CD4-positive, alpha-beta T cell treated with Interleukin-21 for 1 hour (primary cell): ENCODE results near the gene SHLD1.
A peak's percentile ranks its signal among the peaks of the same experiment; 100 is the strongest.

Experiments used
- DNase-seq: peaks from one replicate; pipeline ENCODE4 v3.0.0-alpha.2; 2020

The SHLD1 gene

GRCh38 chr20:5821627-5822215 lies 71.5 kb downstream of the SHLD1 start:
- DNase-seq: no peak

- no peak for DNase-seq
Measured at GRCh38 chr20:5822569-5822968, 72.4 kb downstream of the SHLD1 start.

GRCh38 chr20:5825130-5825719 lies 75.0 kb downstream of the SHLD1 start:
- DNase-seq: no peak

GRCh38 chr20:5827098-5827853 lies 77.1 kb downstream of the SHLD1 start:
- no peak for DNase-seq

GRCh38 chr20:5827861-5828260 lies 77.7 kb downstream of the SHLD1 start:
- no peak for DNase-seq

- DNase-seq: no peak
Measured at GRCh38 chr20:5829241-5829809, 79.1 kb downstream of the SHLD1 start.

- no peak for DNase-seq
Measured at GRCh38 chr20:5831539-5832237, 81.5 kb downstream of the SHLD1 start.

- no peak for DNase-seq
Measured at GRCh38 chr20:5833309-5833941, 83.2 kb downstream of the SHLD1 start.

GRCh38 chr20:5834436-5835005 lies 84.3 kb downstream of the SHLD1 start:
- DNase-seq: no peak

- peak; percentile 52 for DNase-seq
Measured at GRCh38 chr20:5835321-5835821, 85.2 kb downstream of the SHLD1 start.

GRCh38 chr20:5835871-5836270 lies 85.7 kb downstream of the SHLD1 start:
- DNase-seq: peak; percentile 80

GRCh38 chr20:5836569-5836968 lies 86.4 kb downstream of the SHLD1 start:
- DNase-seq: peak; percentile 52

GRCh38 chr20:5840411-5841002 lies 90.3 kb downstream of the SHLD1 start:
- no peak for DNase-seq

GRCh38 chr20:5841522-5841921 lies 91.3 kb downstream of the SHLD1 start:
- DNase-seq: no peak

- no peak for DNase-seq
Measured at GRCh38 chr20:5842465-5842864, 92.3 kb downstream of the SHLD1 start.

GRCh38 chr20:5843054-5843592 lies 92.9 kb downstream of the SHLD1 start:
- peak; percentile 64 for DNase-seq

- peak; percentile 54 for DNase-seq
Measured at GRCh38 chr20:5844063-5844681, 94.0 kb downstream of the SHLD1 start.

- DNase-seq: peak; percentile 82
Measured at GRCh38 chr20:5845681-5846615, 95.7 kb downstream of the SHLD1 start.

GRCh38 chr20:5848711-5849505 lies 98.7 kb downstream of the SHLD1 start:
- DNase-seq: peak; percentile 49
